Kidney (tissue), 14 donors: Measurements from ENCODE around the gene BRCA1. TPM values are rescaled to one million over a fixed set of nuclear protein-coding genes. Genes with fewer than 3 reads are reported as not detected.

Experiments used
- DNase-seq, 5 donors: peaks; one replicate each; pipeline ENCODE4 v3.0.0-alpha.2; 2013 to 2020
- FAIRE-seq: peaks from 2 replicates; lab custom pipeline; 2012; peaks lifted over from hg19 to GRCh38; lab: Jason Lieb, UNC
- H3K27ac ChIP-seq, 2 donors: one replicate each; pipeline ENCODE4 v1.7.0; 2013; ENCODE audit warnings: low read depth in 2 of 2, low read length in 2 of 2, inconsistent platforms in 1 of 2
- H3K27me3 ChIP-seq: one replicate; pipeline ENCODE4 v1.7.1; 2013; ENCODE audit warnings: low read length, inconsistent platforms; ENCODE audit not compliant: control insufficient read depth, insufficient read depth
- H3K36me3 ChIP-seq, 3 donors: one replicate each; pipeline versions ENCODE4 v1.7.0 to v1.7.1; 2013; ENCODE audit warnings: low read length in 3 of 3, control low read depth in 1 of 3, inconsistent platforms in 1 of 3; ENCODE audit not compliant: insufficient read depth in 3 of 3, control insufficient read depth in 2 of 3
- H3K4me1 ChIP-seq, 3 donors: one replicate each; pipeline versions ENCODE4 v1.7.0 to v1.7.1; 2013; ENCODE audit warnings: low read length in 3 of 3, inconsistent platforms in 1 of 3, low read depth in 1 of 3; ENCODE audit not compliant: control insufficient read depth in 2 of 3, insufficient read depth in 2 of 3
- H3K4me3 ChIP-seq, 3 donors: one replicate each; pipeline versions ENCODE4 v1.7.0 to v1.8.1; 2013; ENCODE audit warnings: low read length in 3 of 3, control low read depth in 1 of 3, inconsistent platforms in 1 of 3
- H3K9ac ChIP-seq, 3 donors: one replicate each; pipeline versions ENCODE4 v1.7.0 to v1.7.1; 2013; ENCODE audit warnings: low read length in 3 of 3, control low read depth in 1 of 3, inconsistent platforms in 1 of 3
- H3K9me3 ChIP-seq, 3 donors: one replicate each; pipeline versions ENCODE4 v1.7.0 to v1.7.1; 2013; ENCODE audit warnings: low read length in 3 of 3, control low read depth in 1 of 3, inconsistent platforms in 1 of 3; ENCODE audit not compliant: control insufficient read depth in 2 of 3, insufficient read depth in 1 of 3
- CTCF ChIP-seq: IDR thresholded peaks from 3 replicates; pipeline ENCODE4 v1.5.1; 2012; ENCODE audit warnings: mild to moderate bottlenecking, moderate library complexity, borderline replicate concordance; ENCODE audit not compliant: insufficient read depth; ENCODE audit errors: extremely low read depth
- intact Hi-C: fragments of 100-400 bp; cut with DNase I; formaldehyde crosslinking; loops from one replicate; pipeline ENCODE4 v1.11.1; 2022
- polyA plus RNA-seq: library from polyadenylated mRNA; stranded (reverse); fragments of 350-450 nt; fragmentation: Illumina TruSeq; extraction: RNeasy Lipid Tissue Mini Kit (QIAGEN cat#74804); gene quantifications from one replicate; pipeline ENCODE4 v1.2.3, GENCODE V29; 2014; ENCODE audit warnings: low read depth, low replicate concordance; ENCODE audit not compliant: insufficient read depth
- total RNA-seq: library from RNA; stranded (reverse); fragmentation: NEBNext Ultra II Directional; extraction: Animal tissue kit (Norgen Biotek cat#: 25700); gene quantifications from one replicate; pipeline ENCODE4 v1.2.1, GENCODE V29; 2021
- donor health status: control.
- donor health status: control.
- donor health status: control.
- donor health status: control.
- donor health status: control.
- donor health status: DM: yes; HTN: yes; CAD: no.
- donor health status: Normal renal cell carcinoma (clear cell type).

Gene BRCA1
- total and polyA plus RNA-seq, 2 donors from 2014 or later = 1.4 to 5.1 TPM

- no peaks in the 10 kb centered on the region for H3K27me3 ChIP-seq
- no peaks in the 10 kb centered on the region for H3K4me1 ChIP-seq
- H3K27ac ChIP-seq = no peak overlapping the region
- no peak for FAIRE-seq
- DNase-seq = no peak
- intact Hi-C loops = no loop called here
- no peak overlapping the region for H3K4me3 ChIP-seq
- no peaks in the 10 kb centered on the region for H3K9me3 ChIP-seq
- no peak for TF ChIP-seq CTCF
- no peak overlapping the region for H3K9ac ChIP-seq
- H3K36me3 ChIP-seq = peaks cover 0 to 3% (median 0%) of the 10 kb centered on the region in 3 donors
Measured at GRCh38 chr17:43146649-43147048, 21.5 kb upstream of the BRCA1 start.

GRCh38 chr17:43143201-43143600 lies 18.0 kb upstream of the BRCA1 start:
- intact Hi-C loops = no loop called here
- no peaks in the 10 kb centered on the region for H3K27me3 ChIP-seq
- no peaks in the 10 kb centered on the region for H3K9me3 ChIP-seq
- DNase-seq (no peak), FAIRE-seq (no peak)
- H3K9ac ChIP-seq = no peak overlapping the region
- no peak overlapping the region for H3K27ac ChIP-seq
- H3K4me3 ChIP-seq = no peak overlapping the region
- no peak for TF ChIP-seq CTCF
- H3K4me1 ChIP-seq = no peaks in the 10 kb centered on the region
- peaks cover 0 to 3% (median 0%) of the 10 kb centered on the region in 3 donors for H3K36me3 ChIP-seq

DNA sequence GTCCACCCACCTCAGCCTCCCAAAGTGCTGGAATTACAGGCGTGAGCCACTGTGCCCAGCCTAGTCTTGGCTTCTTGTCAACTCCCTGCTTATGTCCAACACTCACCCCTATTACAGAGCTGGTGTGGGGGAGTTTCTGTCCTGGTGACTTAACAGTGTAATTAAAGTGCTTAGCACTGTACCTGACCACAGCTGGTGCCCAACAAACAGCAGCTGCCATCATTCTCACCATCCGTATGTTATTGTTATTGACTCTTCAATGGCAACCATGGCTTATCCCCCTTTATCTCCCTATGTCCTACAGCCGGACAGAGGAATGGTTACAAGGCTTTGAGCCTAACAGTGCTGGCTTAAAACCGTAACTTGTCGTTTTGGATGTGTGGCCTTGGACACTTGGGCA lies 17.0 kb upstream of the BRCA1 start:
- peak in 1 of 5 donors; percentile 12 for DNase-seq

More for the DNA sequence above, 17.0 kb upstream of the BRCA1 start:
- intact Hi-C loops = no loop called here
- H3K9ac ChIP-seq = no peak overlapping the region
- H3K36me3 ChIP-seq = peaks cover 0 to 3% (median 0%) of the 10 kb centered on the region in 3 donors
- no peaks in the 10 kb centered on the region for H3K27me3 ChIP-seq
- no peaks in the 10 kb centered on the region for H3K4me1 ChIP-seq
- H3K4me3 ChIP-seq = no peak overlapping the region
- no peaks in the 10 kb centered on the region for H3K9me3 ChIP-seq
- TF ChIP-seq CTCF = no peak
- H3K27ac ChIP-seq = no peak overlapping the region
- no peak for FAIRE-seq
